Activated CD4-positive, alpha-beta T cell treated with anti-CD3 and anti-CD28 coated beads for 24 hours (primary cell): ENCODE data around the gene ZNF471.

ENCODE experiments used
- DNase-seq, 2 donors: peaks; one replicate each; pipeline ENCODE4 v3.0.0-alpha.2; 2020; ENCODE audit warnings: low read depth in 2 of 2

Gene ZNF471

DNA sequence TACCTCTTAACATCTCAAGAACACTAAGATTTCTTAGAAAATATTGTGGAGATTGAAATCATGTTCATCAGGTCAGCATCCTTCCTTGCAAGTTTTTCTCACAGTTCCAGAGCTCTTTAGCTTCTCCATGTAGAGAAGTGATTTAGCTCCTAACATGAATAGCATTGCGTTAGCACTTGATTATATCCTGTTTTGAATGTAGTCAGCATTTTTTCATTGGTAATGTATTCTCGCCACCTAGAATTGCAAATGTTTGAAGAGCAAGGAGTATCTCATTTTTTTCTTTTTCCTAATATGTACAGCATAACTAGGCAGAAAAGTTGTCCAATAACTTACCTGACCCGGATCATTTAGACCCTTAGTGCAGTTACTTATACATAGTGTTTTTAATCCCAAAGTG is 66.3 kb downstream of the ZNF471 start:
- DNase-seq: no peak

DNA sequence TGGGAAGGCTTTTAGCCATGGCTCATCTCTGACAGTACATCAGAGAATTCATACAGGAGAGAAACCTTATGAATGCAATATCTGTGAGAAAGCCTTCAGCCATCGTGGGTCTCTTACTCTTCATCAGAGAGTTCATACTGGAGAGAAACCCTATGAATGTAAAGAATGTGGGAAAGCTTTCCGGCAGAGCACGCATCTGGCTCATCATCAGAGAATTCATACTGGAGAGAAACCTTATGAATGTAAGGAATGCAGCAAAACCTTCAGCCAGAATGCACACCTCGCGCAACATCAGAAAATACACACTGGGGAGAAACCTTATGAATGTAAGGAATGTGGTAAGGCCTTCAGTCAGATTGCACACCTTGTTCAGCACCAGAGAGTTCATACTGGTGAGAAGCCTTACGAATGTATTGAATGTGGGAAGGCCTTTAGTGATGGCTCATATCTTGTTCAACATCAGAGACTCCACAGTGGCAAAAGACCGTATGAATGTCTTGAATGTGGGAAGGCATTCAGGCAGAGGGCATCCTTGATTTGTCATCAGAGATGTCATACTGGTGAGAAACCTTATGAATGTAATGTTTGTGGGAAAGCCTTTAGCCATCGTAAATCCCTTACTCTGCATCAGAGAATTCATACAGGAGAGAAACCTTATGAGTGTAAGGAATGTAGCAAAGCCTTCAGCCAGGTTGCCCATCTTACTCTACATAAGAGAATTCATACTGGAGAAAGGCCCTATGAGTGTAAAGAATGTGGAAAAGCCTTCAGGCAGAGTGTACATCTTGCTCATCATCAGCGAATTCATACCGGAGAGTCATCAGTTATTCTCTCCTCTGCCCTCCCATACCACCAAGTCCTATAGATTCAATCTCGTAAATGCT is 70.3 kb downstream of the ZNF471 start:
- no peak for DNase-seq
